Measurements from ENCODE around the gene RAB7A.

The RAB7A gene

GRCh38 chr3:128815318-128816064 is 89.5 kb downstream of the RAB7A start:
- Histone ChIP-seq H4K91ac (ENCODE audit: low read depth, low read length, poor library complexity) (no peak overlapping the region), H2BK12ac (ENCODE audit: low read length) (no peak overlapping the region), H2BK120ac (ENCODE audit: low read depth, low read length) (no peak overlapping the region), H3K9ac (ENCODE audit: low read depth, low read length, poor library complexity) (no peak overlapping the region), H3K4me3 (ENCODE audit: low read length in 2 of 2) (no peak overlapping the region), H3K79me1 (ENCODE audit: low read depth, low read length) (peaks cover 2% of the 10 kb centered on the region), H3K36me3 (replicated peaks in 1 of 2; ENCODE audit: control insufficient read depth in 2 of 2, insufficient read depth in 2 of 2, low read length in 2 of 2) (peaks cover 22 to 93% of the 10 kb centered on the region in 2 donors), H2BK5ac (ENCODE audit: low read length) (no peak overlapping the region), H3K4me2 (ENCODE audit: insufficient read depth, low read length, poor library complexity, severe bottlenecking) (no peak overlapping the region), H3K18ac (ENCODE audit: low read length) (no peak overlapping the region), H2AFZ (ENCODE audit: low read length) (no peak overlapping the region), H3K27ac (replicated peaks; ENCODE audit: low read length) (no peak overlapping the region), H3K9me3 (replicated peaks in 1 of 2; ENCODE audit: control insufficient read depth in 2 of 2, insufficient read depth in 1 of 2, low read depth in 1 of 2, low read length in 2 of 2) (no peaks in the 10 kb centered on the region), H2BK15ac (ENCODE audit: low read length) (no peak overlapping the region), H3K14ac (ENCODE audit: low read length) (no peak overlapping the region), H3K23ac (ENCODE audit: low read depth, low read length, poor library complexity) (no peak overlapping the region), H3K27me3 (ENCODE audit: control insufficient read depth in 3 of 3, insufficient read depth in 3 of 3, low read depth in 1 of 3, low read length in 3 of 3) (no peaks in the 10 kb centered on the region), H4K8ac (ENCODE audit: low read depth, low read length) (no peak overlapping the region), H3K4ac (ENCODE audit: low read length) (no peak overlapping the region), H2AK5ac (ENCODE audit: low read depth, low read length) (no peak overlapping the region), H3K4me1 (ENCODE audit: control insufficient read depth in 2 of 2, insufficient read depth in 1 of 2, low read depth in 1 of 2, low read length in 2 of 2) (no peaks in the 10 kb centered on the region)
- WGBS, 2 donors (ENCODE audit: extremely low coverage in 2 of 2, insufficient read length in 2 of 2, insufficient replicate concordance in 1 of 2): no CpG with 5 or more reads among the region's 3 CpGs
- DNase-seq (ENCODE audit: low spot score): no peak

GRCh38 chr3:128818186-128818787 is 92.3 kb downstream of the RAB7A start:
- no peak overlapping the region for H2BK12ac ChIP-seq (ENCODE audit: low read length)
- no CpG with 5 or more reads among the region's 5 CpGs for WGBS, 2 donors (ENCODE audit: extremely low coverage in 2 of 2, insufficient read length in 2 of 2, insufficient replicate concordance in 1 of 2)
- no peaks in the 10 kb centered on the region for H3K9me3 ChIP-seq (replicated peaks in 1 of 2; ENCODE audit: control insufficient read depth in 2 of 2, insufficient read depth in 1 of 2, low read depth in 1 of 2, low read length in 2 of 2)
- no peak overlapping the region for H4K91ac ChIP-seq (ENCODE audit: low read depth, low read length, poor library complexity)
- no peak overlapping the region for H3K4ac ChIP-seq (ENCODE audit: low read length)
- H3K4me3 ChIP-seq (ENCODE audit: low read length in 2 of 2): no peak overlapping the region
- no peak overlapping the region for H3K23ac ChIP-seq (ENCODE audit: low read depth, low read length, poor library complexity)
- no peak overlapping the region for H2AK5ac ChIP-seq (ENCODE audit: low read depth, low read length)
- H2BK5ac ChIP-seq (ENCODE audit: low read length): no peak overlapping the region
- DNase-seq (ENCODE audit: low spot score): no peak
- H3K36me3 ChIP-seq (replicated peaks in 1 of 2; ENCODE audit: control insufficient read depth in 2 of 2, insufficient read depth in 2 of 2, low read length in 2 of 2): peaks cover 14 to 73% of the 10 kb centered on the region in 2 donors
- no peak overlapping the region for H3K4me2 ChIP-seq (ENCODE audit: insufficient read depth, low read length, poor library complexity, severe bottlenecking)
- no peak overlapping the region for H3K9ac ChIP-seq (ENCODE audit: low read depth, low read length, poor library complexity)
- peaks cover 2% of the 10 kb centered on the region for H3K79me1 ChIP-seq (ENCODE audit: low read depth, low read length)
- no peaks in the 10 kb centered on the region for H3K4me1 ChIP-seq (ENCODE audit: control insufficient read depth in 2 of 2, insufficient read depth in 1 of 2, low read depth in 1 of 2, low read length in 2 of 2)
- no peak overlapping the region for H2AFZ ChIP-seq (ENCODE audit: low read length)
- H4K8ac ChIP-seq (ENCODE audit: low read depth, low read length): no peak overlapping the region
- no peak overlapping the region for H3K27ac ChIP-seq (replicated peaks; ENCODE audit: low read length)
- no peak overlapping the region for H2BK120ac ChIP-seq (ENCODE audit: low read depth, low read length)
- H3K14ac ChIP-seq (ENCODE audit: low read length): no peak overlapping the region
- H3K27me3 ChIP-seq (ENCODE audit: control insufficient read depth in 3 of 3, insufficient read depth in 3 of 3, low read depth in 1 of 3, low read length in 3 of 3): no peaks in the 10 kb centered on the region
- H3K18ac ChIP-seq (ENCODE audit: low read length): no peak overlapping the region
- no peak overlapping the region for H2BK15ac ChIP-seq (ENCODE audit: low read length)

GRCh38 chr3:128820252-128820839 is 94.4 kb downstream of the RAB7A start:
- H3K4me1 ChIP-seq (ENCODE audit: control insufficient read depth in 2 of 2, insufficient read depth in 1 of 2, low read depth in 1 of 2, low read length in 2 of 2): no peaks in the 10 kb centered on the region
- no peak overlapping the region for H3K14ac ChIP-seq (ENCODE audit: low read length)
- no peak overlapping the region for H2AFZ ChIP-seq (ENCODE audit: low read length)
- H2BK12ac ChIP-seq (ENCODE audit: low read length): no peak overlapping the region
- no peaks in the 10 kb centered on the region for H3K27me3 ChIP-seq (ENCODE audit: control insufficient read depth in 3 of 3, insufficient read depth in 3 of 3, low read depth in 1 of 3, low read length in 3 of 3)
- H3K4me2 ChIP-seq (ENCODE audit: insufficient read depth, low read length, poor library complexity, severe bottlenecking): no peak overlapping the region
- no peak overlapping the region for H2BK120ac ChIP-seq (ENCODE audit: low read depth, low read length)
- no peak overlapping the region for H4K8ac ChIP-seq (ENCODE audit: low read depth, low read length)
- H2BK5ac ChIP-seq (ENCODE audit: low read length): no peak overlapping the region
- no peak overlapping the region for H3K27ac ChIP-seq (replicated peaks; ENCODE audit: low read length)
- no peak overlapping the region for H3K18ac ChIP-seq (ENCODE audit: low read length)
- H2BK15ac ChIP-seq (ENCODE audit: low read length): no peak overlapping the region
- no peak overlapping the region for H2AK5ac ChIP-seq (ENCODE audit: low read depth, low read length)
- no peak overlapping the region for H3K4ac ChIP-seq (ENCODE audit: low read length)
- DNase-seq (ENCODE audit: low spot score): no peak
- peak overlapping the region in 1 of 2 donors; percentile 11 for H3K4me3 ChIP-seq (ENCODE audit: low read length in 2 of 2)
- H3K23ac ChIP-seq (ENCODE audit: low read depth, low read length, poor library complexity): no peak overlapping the region
- no peak overlapping the region for H4K91ac ChIP-seq (ENCODE audit: low read depth, low read length, poor library complexity)
- H3K36me3 ChIP-seq (replicated peaks in 1 of 2; ENCODE audit: control insufficient read depth in 2 of 2, insufficient read depth in 2 of 2, low read length in 2 of 2): peaks cover 8 to 57% of the 10 kb centered on the region in 2 donors
- H3K79me1 ChIP-seq (ENCODE audit: low read depth, low read length): peaks cover 2% of the 10 kb centered on the region
- H3K9ac ChIP-seq (ENCODE audit: low read depth, low read length, poor library complexity): no peak overlapping the region
- no CpG with 5 or more reads among the region's 7 CpGs for WGBS, 2 donors (ENCODE audit: extremely low coverage in 2 of 2, insufficient read length in 2 of 2, insufficient replicate concordance in 1 of 2)
- H3K9me3 ChIP-seq (replicated peaks in 1 of 2; ENCODE audit: control insufficient read depth in 2 of 2, insufficient read depth in 1 of 2, low read depth in 1 of 2, low read length in 2 of 2): no peaks in the 10 kb centered on the region

- Histone ChIP-seq H2BK12ac (ENCODE audit: low read length) (no peak overlapping the region), H3K4me3 (ENCODE audit: low read length in 2 of 2) (no peak overlapping the region), H2AK5ac (ENCODE audit: low read depth, low read length) (no peak overlapping the region), H2BK5ac (ENCODE audit: low read length) (no peak overlapping the region), H3K27ac (replicated peaks; ENCODE audit: low read length) (no peak overlapping the region), H4K91ac (ENCODE audit: low read depth, low read length, poor library complexity) (no peak overlapping the region), H3K4me2 (ENCODE audit: insufficient read depth, low read length, poor library complexity, severe bottlenecking) (no peak overlapping the region), H3K4ac (ENCODE audit: low read length) (no peak overlapping the region), H3K23ac (ENCODE audit: low read depth, low read length, poor library complexity) (peak overlapping the region; percentile 32), H2BK120ac (ENCODE audit: low read depth, low read length) (no peak overlapping the region), H2AFZ (ENCODE audit: low read length) (no peak overlapping the region), H3K36me3 (replicated peaks in 1 of 2; ENCODE audit: control insufficient read depth in 2 of 2, insufficient read depth in 2 of 2, low read length in 2 of 2) (peaks cover 5 to 32% of the 10 kb centered on the region in 2 donors), H3K18ac (ENCODE audit: low read length) (no peak overlapping the region), H3K9me3 (replicated peaks in 1 of 2; ENCODE audit: control insufficient read depth in 2 of 2, insufficient read depth in 1 of 2, low read depth in 1 of 2, low read length in 2 of 2) (peaks cover 0 to 1% of the 10 kb centered on the region in 2 donors), H4K8ac (ENCODE audit: low read depth, low read length) (no peak overlapping the region), H3K27me3 (ENCODE audit: control insufficient read depth in 3 of 3, insufficient read depth in 3 of 3, low read depth in 1 of 3, low read length in 3 of 3) (no peaks in the 10 kb centered on the region), H3K9ac (ENCODE audit: low read depth, low read length, poor library complexity) (no peak overlapping the region), H3K79me1 (ENCODE audit: low read depth, low read length) (peaks cover 2% of the 10 kb centered on the region), H2BK15ac (ENCODE audit: low read length) (no peak overlapping the region), H3K14ac (ENCODE audit: low read length) (no peak overlapping the region), H3K4me1 (ENCODE audit: control insufficient read depth in 2 of 2, insufficient read depth in 1 of 2, low read depth in 1 of 2, low read length in 2 of 2) (no peaks in the 10 kb centered on the region)
- no peak for DNase-seq (ENCODE audit: low spot score)
- WGBS, 2 donors (ENCODE audit: extremely low coverage in 2 of 2, insufficient read length in 2 of 2, insufficient replicate concordance in 1 of 2): no CpG with 5 or more reads among the region's 6 CpGs
These were observed 97.0 kb downstream of the RAB7A start for GRCh38 chr3:128823008-128823407.
